HG03575 (cell line): ENCODE measurements around the gene CACNB4.
"Not testable (repeated sequence)": the region's sequence is repeated elsewhere in the genome, so short reads cannot be mapped to it uniquely, and the experiment has no call there.

Source experiments
- ATAC-seq: cut with Tn5 transposase; IDR thresholded peaks from one replicate; pipeline ENCODE4 v1.9.1; 2021; ENCODE audit not compliant: unreplicated experiment, insufficient number of reproducible peaks, low FRiP score; ENCODE audit errors: extremely low read depth

Gene CACNB4

GRCh38 chr2:151930042-151930441, 168.8 kb downstream of the CACNB4 start:
- ATAC-seq: no peak

DNA sequence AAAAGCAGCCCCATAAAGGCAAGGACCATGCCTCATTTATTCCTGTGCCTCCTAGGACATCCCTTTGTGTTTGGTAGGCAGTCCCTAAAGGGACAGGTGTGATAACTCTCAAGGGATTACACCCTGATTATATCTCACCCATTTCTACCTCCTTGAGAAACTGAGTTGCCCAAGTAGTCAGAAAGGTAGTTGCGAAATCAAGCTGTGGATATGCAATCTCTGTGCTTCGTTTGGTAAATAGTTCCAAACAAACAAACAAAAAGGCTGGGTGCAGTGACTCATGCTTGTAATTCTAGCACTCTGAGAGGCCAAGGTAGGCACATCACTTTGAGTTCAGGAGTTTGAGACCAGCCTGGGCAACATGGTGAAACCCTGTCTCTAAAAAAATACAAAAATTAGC, 170.5 kb downstream of the CACNB4 start:
- ATAC-seq: no peak

DNA sequence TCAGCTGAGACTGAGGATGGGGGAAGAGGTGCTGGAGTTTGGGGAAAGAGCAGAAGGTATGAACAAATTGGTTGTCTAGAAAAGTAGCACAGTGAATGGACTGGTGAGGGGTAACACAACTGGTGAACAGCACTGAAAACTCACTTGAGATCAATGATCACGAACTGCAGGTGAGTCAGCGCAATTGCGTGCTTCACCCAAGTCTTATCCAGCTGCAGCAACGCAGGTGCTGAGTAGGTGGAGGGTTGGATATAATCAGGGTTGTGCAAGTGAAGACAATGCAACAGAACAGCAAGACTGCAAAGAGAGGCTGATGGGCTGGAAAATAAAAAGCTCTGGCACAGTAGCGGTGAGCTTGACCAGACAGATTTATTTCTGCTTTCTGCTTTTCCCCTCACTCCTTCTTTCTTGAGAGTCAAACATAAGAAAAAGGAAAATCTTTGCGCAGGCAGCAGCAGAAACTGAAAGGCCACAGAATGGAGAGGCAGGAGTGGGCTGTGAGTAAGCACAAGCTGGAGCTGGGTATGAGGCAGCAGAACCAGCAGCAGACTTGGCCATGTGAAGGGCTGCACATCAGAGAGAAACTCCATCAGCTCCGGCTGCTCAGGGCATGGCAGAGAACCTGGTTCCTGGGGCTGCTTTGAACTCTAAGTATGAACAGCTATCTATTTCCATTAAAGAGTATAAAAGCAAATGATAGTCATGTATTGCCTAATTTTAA, 171.2 kb downstream of the CACNB4 start:
- no peak for ATAC-seq

- no peak for ATAC-seq
Measured at GRCh38 chr2:151922845-151923666, 175.8 kb downstream of the CACNB4 start.

DNA sequence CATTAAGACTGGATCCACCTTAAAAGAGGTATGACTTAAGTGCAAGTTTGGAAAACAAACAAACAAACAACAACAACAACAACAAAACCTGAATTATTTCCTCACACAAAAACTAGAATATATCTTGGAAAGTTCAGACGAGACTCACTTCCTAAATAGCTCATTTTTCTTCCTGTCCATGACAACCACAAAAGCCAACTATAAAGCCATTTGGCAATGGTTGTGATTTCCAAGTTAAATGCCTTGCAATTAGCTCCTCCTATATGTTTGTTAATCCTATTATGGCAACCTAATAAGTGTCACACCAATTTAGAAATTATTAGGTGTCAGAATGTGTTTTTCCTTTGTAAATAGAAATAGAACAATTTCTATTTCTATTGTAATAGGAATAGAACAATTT, 179.1 kb downstream of the CACNB4 start:
- ATAC-seq: no peak

GRCh38 chr2:151918308-151918707, 180.5 kb downstream of the CACNB4 start:
- ATAC-seq: no peak

GRCh38 chr2:151916632-151917031, 182.2 kb downstream of the CACNB4 start:
- ATAC-seq: no peak

- ATAC-seq: not testable (repeated sequence)
Measured at GRCh38 chr2:151915629-151916025, 183.2 kb downstream of the CACNB4 start.

DNA sequence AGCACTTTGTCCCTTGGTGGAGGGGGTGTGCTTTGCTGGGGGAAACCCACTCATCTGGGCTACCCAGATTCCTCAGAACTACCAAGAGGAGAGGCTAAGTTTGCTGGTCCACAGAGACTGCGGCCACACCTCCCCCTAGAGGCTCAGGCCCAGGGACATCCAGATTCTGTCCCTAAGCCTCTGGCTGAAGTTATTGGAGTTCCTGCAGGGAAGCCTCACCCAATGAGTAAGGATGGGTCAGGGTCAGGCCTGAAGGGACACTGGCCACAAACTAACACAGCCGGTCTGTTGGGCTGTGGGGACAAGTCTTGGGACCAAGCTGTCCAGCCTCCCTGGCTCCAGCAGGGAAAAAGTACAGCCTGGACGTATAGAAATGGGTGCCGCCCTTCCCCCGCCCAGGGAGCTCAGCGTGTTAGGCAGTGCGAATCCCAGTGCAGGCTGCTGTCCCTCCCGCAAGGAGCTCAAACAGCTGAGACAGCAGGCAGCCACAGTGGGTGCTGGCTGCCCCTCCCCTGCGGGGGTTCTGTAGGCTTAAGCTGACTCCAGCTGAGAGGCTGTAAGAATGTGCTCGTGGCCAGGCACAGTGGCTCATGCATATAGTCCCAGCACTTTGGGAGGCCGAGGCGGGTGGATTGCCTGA, 183.7 kb downstream of the CACNB4 start:
- no peak for ATAC-seq

GRCh38 chr2:151908204-151908882, 190.5 kb downstream of the CACNB4 start:
- no peak for ATAC-seq

DNA sequence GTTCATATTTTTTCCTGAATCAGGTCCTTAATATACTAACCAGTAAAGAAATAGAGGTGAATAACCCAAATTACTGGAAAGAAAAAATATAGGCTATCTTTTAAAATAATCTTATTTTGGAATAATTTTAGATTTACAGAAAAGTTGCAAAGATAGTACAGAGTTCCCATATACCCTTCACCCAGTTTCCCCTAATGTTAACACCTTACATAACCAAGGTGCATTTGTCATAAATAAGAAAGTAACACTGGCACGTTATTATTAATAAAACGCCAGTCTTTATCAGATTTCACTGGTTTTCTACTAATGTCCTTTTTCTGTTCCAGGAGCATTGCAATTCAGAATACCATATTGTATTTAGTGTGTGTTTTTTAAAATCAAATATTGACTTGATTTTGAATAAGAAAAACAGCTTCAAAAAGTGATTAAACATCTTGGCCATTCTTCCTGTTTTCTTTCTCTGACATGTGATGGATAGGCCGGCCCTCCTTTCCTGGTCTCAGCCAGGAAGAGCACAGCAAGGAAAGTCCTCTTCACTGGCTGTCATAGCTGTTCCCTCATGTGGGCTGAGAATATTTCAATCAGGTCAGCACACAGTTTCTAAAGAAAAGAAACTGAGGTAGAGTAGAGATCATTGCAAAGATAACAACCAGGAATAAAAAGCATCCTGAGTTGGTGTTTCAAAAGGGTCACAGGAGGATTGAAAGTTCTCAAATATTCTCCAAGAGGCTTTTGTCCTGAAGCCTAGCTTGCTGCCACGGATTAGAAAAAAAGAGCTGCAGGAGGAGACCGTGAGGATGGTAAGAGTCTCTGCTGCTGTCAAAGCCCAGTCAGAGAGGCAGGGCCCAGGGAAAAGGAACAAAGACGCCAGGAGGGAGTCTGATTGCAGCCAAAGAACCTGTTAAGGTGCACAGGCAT, 191.3 kb downstream of the CACNB4 start:
- ATAC-seq: no peak

DNA sequence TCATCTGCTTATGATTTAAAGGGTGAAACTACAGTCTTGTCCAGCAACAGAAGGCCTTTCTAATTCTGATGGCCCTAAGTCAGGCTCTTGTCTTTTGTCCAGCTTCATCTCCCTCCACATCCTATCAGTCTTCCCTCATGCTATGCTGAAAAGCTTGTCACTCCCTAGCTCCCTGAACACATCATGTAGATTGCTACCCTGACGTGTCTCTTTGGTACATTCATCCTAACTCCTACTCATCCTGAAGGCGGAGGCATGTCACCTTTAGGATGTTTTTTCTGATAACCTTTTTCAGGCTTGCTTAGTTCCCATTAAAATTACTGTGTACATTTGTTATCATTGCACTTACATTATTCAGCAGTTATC, 192.2 kb downstream of the CACNB4 start:
- no peak for ATAC-seq

- ATAC-seq: peak; percentile 67
Measured at GRCh38 chr2:151905963-151906632, 192.7 kb downstream of the CACNB4 start.

DNA sequence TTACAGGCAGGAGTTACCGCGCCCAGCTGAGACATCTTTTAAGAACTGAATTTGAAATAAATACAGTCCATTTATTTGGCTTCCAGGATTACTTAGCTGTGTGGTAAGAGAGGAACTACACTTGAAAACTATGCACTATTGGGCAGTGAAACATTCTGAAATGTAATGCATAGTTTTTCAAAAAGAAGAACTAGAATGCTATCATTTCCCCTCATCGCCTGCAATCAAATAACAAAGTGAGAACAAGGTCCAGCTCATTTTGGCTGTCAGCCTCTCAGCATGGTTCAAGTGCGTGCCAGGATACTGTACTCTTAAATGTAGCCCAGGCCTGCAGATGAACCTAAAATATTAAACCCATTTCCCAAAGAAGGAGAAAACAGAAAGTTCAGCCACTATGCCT, 194.0 kb downstream of the CACNB4 start:
- no peak for ATAC-seq

DNA sequence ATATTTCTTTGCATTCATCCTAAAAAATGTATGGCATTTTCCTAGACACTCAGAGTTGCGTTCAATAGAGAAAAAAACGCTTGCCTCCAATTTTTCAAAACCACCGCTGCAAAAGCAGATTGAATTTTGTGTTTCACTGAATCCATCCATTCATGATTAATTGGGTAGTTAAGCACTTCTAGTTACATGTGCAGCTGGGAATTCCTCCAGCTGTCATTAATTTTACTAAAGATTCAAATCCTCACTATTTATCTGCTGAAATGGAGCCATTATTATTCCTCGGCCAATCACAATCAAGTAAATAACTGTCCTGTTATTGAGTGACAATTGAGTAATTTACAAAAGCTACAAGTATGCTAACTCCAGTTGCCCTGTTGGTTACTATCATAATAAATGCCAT, 194.8 kb downstream of the CACNB4 start:
- ATAC-seq: no peak

DNA sequence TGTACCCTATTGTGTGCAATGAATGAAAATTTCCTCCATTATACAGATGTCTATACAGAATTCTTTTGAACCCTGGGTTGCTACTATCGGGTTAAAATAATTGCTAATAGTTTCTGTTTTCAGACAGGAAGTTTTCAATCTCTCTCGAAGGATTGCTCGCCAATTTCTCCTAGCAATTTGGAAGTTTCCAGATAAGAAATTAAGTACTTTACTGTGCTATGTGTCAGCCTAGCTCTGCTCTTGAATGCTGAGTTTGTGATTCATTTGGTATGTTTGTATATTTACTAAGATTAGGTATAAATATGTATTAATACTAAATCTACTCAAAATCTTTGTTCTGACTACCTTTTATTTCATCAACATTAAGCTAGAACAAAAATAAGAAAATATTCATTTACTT, 196.0 kb downstream of the CACNB4 start:
- no peak for ATAC-seq

- no peak for ATAC-seq
Measured at GRCh38 chr2:151900331-151900730, 198.5 kb downstream of the CACNB4 start.

- ATAC-seq: no peak
Measured at GRCh38 chr2:151899156-151899555, 199.7 kb downstream of the CACNB4 start.
